NOMO-1 treated with dmso at 0.1 percent for 144 hours (cell line): ENCODE data around the gene TM7SF2.
"Not testable (repeated sequence)": the region's sequence is repeated elsewhere in the genome, so short reads cannot be mapped to it uniquely, and the experiment has no call there.

Experiments
- DNase-seq: peaks from one replicate; lab custom pipeline; 2025; ENCODE audit not compliant: unreplicated experiment; lab: John Stamatoyannopoulos, UW

The TM7SF2 gene

DNA sequence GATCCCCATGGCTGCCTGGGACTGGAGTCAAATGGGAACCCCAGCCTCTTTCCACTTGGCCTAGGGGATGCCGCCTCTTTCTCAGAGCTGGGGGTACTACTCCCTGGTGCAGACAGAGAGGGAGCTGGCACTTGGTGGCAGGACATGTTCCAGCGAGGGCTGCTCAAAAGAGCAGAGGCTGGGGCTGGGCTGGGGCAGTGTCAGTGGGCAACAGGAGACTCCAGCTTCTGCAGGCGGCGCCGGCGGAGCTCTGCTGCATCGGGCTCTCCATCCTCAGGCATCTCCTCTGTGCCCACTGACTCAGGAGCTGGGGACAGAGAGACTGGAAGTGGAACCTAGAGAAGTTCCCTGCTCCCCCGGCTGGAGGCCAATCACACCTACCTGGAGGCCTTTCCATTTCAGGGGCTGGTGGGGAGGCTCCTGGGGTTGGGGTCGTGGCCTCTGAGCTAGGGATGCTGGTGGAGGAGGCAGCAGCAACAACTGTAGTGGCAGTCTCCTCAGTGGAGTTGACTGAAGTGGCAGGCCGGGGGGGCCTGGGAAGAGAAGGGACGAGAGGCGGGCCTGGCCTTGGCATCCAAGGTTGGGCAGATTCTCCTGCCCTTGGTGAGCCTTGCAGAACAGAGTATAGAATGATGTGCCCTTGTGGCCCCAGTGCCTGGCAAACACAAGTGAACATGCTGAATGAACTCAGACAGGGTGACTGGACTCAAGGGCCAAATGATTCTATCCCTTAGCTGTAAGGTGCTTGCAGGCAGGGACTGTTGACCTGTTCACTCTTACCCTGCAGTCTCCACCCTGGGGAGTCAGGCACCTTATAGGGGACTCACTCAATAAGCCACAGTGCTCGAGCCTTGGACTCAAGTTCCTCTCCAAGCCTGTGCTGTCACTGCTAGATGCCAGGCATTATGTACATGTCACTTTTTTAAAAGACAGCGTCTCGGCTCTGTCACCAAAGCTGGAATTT, 16.8 kb downstream of the TM7SF2 start:
- DNase-seq: no peak

DNA sequence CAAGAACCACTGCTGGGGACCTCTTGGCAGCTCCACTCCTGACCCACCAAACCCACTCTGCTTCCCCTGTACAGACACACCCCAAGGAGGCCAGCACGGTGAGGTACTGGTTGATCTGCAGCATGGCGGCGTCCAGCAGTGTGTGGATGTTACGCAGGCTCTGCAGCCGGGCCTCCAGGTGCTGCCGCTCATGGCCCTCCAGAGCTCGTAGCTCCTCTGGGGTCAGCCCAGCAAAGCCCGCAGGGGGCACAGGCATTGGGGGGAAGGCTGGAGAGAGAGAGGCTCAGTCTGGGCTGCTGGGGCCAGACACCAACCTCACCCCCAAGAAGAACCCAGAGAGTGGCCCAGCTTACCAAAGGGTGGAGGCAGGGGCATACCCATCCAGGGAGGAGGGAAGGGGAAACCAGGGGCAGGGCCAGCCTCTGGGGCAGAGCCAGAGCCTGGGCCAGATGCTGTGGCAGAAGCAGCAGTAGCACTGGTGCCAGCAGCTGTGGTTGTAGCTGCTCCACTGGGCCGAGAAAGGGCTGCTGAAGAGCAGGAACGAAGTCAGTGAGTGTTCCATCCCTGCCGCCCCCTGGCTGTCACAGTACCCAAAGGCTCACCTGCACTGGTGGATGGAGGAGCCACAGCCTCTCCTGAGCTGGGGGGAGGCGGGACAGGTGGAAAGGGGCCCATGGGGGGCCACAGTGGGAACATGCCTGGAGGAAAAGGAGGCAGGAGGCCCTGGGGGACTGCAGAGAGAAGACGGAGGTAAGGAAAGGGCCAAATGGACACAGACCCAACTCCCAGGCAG, 18.2 kb downstream of the TM7SF2 start:
- no peak for DNase-seq

DNA sequence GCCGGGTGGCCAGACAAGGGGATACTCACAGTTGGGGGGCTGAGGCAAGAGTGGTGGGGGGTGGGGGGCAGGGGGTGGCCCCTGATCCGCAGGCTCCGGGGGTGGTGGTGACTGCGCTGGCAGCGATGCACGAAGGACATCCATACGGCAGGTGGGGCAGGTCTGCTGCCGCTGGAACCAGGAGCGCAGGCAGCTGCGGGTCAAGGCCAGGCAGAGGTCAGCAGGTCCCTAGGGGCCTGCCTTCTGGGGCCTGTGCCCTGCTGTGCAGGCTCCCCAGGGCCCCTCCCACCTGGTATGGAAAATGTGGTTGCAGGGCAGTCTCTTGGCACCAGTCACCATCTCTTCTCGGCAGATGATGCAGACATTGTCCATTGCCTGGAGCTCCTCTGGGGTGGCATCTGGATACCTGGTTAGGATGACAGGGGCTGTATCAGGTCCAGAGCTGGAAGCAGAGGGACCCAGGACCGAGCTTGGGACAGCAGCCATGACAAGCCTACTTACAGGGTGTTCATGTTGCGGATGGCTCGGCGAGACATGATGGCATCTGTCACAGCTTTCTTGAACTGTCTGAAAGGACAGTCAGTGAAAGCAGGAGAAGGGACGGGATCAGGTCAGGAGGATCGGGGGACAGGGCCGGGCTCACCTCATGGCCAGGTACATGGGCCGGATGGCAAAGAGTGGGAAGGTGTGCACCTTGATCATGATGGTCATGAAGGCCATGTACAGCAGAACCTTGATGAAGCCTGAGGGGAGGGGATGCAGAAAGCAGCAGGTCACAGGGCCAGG, 19.2 kb downstream of the TM7SF2 start:
- DNase-seq: no peak

DNA sequence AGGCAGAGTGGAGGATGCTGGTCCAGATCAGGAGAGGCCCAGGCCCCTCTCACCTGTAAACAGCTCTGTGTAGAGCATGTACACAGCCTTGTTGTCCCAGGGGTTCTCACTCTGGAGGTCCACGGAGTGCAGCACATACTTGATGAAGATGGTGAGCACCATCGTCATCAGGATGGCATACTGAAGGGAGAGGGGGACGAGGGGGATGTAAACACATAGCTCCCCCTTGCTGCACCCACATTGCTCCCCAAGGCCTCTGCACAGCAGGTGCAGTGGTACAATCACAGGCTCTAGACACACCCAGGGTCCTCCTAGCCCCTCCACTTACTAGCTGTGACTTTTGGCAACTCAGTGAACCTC, 19.7 kb downstream of the TM7SF2 start:
- no peak for DNase-seq

DNA sequence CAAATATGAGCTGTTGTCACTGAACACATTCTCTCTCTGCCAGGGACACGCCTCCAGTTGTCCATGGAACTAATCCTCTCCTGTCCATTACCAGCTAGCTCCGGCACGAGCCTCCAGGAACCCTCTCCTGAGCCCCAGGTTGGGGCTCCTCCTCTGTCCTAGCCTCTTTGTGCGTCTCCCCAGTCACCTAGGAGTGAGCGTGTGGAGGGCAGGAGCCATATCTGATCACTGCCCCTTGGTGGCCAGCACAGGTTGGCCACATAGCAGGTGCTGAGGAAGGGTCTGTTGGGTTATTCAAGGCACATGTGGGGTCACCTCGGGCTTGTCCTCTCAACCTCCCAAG, 20.2 kb downstream of the TM7SF2 start:
- DNase-seq: no peak

DNA sequence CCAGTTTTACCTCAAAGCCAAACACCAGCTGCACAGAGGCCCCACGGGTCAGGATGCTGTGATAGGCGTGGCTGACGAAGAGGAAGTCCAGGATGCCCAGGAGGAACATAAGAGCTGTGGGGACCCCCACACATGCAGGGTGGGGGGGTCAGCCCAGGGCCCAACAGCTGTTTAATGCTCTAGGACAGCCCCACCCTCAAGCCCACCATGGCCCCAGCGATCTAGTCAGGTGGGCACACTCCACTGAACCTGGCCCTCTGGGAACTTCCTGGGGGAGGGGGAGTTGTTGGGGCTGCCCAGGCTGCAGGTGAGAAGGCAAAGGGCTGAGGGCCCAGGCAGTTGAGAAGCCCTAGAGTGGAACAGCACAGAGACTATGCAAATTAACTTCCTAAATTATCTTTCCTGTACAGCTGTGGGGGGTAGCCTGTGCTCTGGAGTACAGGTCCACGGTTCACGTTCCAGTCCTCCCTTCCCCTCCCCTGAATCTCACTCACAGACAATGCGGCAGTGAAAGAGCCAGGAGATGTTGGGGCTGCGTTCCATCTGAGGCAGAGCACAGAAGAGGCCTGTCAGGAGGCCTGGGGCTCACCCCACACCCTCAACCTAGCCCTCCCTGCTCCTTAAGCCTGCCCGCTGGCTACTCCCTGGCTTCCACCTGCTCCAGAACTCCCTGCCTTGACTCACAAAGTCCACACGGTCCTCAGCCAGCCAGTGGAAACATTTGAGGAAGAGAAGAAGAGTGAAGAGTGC, 20.7 kb downstream of the TM7SF2 start:
- DNase-seq: no peak

DNA sequence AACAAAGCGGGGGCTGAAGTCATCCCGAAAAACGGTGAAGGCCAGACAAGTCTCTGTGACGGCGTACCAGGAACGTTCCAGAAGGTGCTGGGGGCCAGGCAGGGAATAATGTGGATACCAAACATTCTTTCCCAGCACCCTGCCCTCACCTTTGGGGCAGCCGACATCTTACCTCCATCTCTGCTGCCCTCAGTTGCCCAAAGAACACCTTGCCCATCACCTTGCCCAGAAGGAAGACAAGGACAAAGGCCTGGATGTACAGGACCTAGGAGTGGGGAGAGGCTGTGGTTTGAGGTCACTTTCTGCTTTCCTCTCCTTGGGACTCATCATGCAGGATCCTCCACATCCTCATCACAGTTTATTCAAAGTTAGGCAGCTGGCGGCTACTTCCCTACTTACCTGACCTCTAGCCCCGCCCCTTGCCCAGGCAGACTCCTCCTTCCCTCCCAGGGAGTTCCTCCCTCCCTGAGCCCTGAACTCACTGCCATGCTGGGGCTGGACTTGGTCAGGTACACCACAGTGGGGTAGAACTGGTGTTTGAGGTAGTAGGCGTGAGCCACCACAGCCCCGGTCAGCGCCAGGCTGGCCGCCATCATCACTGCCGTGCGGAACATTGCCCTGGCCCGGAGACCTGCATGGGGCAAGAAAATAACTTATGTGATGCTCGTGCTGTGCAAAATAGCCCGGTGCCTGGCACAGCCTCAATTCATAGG, 21.5 kb downstream of the TM7SF2 start:
- peak; percentile 72 for DNase-seq

DNA sequence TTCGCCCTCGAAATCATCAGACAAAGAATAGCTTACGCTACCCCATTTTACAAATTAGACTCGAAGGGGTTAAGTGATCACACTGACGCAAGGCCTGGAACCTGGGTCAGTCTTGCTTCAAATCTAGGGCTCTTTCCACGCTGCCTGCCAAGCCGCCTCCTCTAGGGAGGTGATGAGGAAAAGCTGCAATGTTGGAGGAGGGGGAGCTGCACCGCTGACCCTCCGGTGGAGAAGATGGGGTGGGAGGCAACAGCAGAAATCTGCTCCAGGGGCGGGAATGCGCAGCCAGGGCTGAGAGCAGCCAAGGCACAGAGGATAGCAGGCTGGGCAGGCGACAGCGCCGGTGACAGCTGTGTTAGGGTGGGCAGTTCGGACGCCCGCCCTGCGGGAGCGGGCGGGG, 22.1 kb downstream of the TM7SF2 start:
- DNase-seq: no peak

DNA sequence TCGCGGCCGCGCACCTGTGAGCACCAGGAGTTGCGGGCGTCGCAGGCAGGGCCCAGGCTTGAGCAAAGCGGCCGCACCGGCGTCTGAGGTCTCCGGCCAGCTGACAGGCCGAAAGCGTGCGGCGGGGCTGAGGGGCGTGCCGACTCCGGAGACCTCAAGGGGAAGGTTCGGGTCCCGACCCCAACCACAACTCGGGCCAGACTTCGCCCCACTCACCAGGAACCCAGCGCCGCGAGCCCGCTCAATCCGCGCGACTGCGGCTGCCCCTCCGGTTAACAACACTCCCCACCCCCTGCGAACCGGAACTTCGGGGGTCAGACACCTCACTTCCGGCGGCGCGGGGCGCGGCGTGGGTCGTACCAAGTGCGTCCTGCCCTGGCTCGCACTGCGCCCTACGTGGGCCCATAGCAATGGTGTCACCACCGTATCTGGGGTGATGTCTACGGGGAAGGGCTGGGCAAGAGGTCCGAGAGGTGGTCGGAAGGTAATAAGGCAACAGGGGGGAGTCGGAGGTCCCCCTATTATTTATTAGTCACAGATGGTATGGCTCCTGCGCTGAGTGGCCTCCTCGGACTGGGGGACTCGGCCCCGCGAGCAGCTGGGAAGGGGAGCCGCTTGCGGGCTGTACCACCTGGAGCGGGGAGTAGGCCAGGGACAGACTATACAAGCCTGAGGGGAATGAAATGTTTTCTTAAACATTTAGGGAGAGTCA, 22.7 kb downstream of the TM7SF2 start, which contains the start of gene SYVN1:
Gene SYVN1 (minus strand): TSS at position 280 of the 712 bp plus-strand sequence. CDS start 918 bp downstream, outside the sequence.
- peak; percentile 91 for DNase-seq

DNA sequence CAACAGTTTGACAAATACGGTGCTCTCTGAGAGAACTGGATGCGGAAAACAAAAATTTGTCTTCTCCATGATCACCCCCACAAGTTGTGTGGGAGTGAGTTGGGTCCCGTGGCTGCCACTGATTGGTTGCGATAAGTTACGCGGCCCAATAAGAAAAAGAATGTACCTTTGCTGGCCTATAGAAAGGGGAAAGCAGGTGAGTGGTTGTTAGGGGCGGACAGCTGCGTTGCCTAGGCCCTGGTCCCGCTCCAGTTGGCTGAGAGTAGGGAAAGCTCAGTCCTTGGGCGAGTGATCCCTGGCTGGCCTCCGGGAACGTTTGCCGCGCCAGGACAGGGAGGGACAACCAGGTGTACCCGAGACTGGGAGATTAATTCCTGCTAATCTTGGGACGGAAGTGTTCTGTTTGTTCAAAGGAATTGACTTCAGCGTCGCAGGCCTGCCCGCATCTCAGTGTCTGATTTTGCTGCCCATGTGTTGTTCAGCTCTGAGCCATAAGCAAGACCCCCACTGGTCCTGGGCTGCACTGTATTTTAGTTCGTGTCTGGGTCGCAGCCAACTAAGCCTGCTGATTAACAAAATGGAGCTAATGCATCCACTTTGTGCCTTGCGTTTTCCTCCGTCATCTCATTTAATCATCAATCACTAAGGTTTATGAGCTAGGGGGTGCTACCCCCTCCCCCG, 23.4 kb downstream of the TM7SF2 start:
- peak; percentile 95 for DNase-seq

DNA sequence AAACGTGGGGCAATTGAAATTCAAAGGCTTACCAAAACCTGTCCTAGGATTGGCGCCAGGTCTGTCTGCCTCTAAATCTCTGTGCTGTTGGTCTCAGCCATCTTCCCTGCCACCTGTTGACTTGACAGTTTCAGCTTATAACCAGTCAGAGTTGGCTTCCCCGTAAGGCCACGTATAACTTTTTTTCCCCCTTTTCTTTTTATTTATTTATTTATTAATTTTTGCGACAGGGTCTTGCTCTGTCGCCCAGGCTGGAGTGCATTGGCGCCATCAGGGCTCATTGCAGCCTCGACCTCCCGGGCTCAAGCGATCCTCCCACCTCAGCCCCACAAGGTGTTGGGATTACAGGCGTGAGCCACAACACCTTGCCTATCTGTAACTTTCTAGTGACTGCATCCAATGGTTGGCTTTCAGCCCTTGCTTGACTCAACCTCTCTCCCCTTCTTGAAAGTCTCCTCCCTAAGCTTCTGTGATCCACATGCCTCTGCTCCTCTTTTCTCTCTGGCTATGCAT, 24.0 kb downstream of the TM7SF2 start:
- DNase-seq: no peak

DNA sequence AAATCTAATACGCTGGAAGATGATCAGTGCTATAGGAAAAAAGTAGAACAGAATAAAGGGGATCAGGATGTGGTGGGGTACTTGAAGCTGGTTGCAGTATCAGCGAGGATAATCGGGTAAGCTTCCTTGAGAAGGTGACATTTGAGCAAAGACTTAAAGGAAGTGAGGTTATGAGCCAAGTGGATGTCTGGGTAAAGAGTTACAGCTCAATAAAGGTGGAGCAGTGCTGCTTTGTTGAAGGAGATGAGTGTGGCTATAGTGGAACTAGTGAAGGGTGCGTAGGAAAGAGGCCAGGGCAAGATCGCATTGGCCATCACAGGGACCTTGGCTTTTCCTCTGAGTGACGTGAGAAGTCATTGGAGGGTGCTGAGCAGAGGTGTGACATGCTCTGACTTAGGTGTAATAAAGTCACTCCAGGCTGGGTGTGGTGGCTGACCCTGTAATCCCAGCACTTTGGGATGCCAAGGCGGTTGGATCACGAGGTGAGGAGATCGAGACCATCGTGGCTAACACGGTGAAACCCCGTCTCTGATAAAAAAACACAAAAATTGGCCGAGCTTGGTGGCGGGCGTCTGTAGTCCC, 24.9 kb downstream of the TM7SF2 start:
- no peak for DNase-seq

DNA sequence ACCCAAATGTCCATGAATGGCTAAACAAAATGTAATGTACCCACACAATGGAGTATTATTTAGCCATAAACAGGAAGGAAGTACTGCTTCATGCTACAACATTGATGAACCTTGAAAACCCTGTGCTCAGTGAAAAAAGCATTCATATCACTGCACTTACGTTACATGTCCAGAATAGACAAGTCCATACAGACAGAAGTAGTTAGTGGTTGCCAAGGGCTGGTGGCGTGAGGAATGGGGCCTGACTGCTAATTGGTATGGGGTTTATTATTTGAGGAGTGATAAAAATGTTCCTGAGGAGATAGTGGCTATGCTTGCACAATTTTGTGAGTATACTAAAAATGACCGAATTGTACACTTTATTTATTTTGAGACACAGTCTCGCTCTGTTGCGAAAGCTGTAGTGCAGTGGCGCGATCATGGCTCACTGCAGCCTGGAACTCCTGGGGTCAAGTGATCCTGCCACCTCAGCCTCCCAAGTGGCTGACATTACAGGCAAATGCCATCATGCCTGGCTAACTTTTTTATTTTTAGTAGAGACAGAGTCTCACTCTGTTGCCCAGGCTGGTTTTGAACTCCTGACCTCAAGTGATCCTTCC, 30.3 kb downstream of the TM7SF2 start:
- DNase-seq: no peak

DNA sequence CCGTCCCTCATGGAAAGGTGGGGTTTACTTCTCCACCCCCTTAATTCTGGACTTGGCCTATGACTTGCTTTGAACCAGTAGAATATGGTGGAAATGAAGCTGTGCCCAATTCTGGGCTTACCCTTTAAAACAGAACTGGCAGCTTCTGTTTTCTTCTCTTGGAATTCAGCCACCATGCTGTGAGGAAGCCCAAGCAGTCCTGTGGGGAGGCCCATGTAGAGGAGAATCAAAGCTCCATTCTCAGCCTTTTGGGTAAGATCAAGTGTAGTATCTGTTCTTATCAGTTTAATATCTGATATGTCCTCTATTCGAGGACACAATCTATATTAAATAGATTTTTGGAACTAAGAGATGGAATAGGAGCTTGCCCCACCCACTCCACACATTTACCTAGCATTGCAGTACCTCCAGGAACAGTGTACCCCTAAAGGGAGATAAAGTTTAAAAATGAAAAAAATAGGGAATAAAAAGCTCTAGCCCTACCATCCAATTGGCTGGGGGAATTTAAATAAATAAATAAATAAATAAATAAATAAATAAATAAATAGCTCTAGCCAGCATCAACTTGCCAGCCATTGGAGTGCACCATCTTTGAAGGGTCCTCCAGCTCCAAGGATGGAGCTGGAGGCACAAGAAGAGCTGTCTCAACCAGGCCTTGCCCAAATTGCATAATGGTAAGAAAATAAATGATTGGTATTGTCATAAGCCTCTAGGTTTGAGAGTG, 35.8 kb downstream of the TM7SF2 start:
- DNase-seq: no peak

DNA sequence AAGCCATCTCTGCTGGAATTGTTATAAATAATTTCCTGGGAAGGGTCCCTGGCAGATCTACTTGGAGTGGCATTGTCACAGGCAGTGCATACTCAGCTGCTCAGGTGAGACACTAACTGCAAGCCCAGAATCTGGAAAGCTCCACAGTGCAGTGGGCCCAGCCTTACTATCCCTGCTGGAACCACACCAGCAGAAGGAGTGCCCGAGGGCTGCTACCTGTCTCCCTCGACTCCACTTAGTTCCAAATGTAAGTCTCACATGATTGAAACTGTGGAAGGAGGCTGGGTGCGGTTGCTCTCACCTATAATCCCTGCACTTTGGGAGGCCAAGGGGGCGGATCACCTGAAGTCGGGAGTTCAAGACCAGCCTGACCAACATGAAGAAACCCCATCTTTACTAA, 37.0 kb downstream of the TM7SF2 start:
- DNase-seq: no peak

DNA sequence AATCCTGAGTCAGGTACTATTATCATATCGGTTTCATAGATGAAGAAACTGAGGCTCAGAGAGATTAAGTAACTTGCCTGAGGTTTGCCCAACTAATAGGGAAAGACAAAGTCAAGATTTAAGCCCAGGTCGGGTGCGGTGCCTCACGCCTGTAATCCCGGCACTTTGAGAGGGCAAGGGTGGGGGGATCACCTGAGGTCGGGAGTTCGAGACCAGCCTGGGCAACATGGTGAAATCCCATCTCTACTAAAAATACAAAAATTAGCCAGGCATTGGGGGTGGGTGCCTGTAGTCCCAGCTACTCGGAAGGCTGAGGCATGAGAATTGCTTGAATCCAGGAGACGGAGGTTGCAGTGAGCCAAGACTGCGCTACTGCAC, 38.4 kb downstream of the TM7SF2 start:
- DNase-seq: not testable (repeated sequence)
